Measurements from ENCODE around the gene SEMA3F.

GRCh38 chr3:50162034-50162883, 7.1 kb downstream of the SEMA3F start:
- TF ChIP-seq HNF4G (IDR thresholded peaks at IDR 0.05) (no peak), CTCF (IDR thresholded peaks at IDR 0.05; ENCODE audit: low read depth, low read length, missing input control) (no peak), REST (IDR thresholded peaks at IDR 0.05) (no peak), TAF1 (conservative IDR thresholded peaks at IDR 0.05) (no peak), EGR1 (IDR thresholded peaks at IDR 0.05; ENCODE audit: low read depth in 2 of 2) (no peak), RAD21 (IDR thresholded peaks at IDR 0.05) (no peak), ZBTB33 (IDR thresholded peaks at IDR 0.05) (no peak), MAX (IDR thresholded peaks at IDR 0.05) (no peak), HNF4A (conservative IDR thresholded peaks at IDR 0.05) (no peak), ATF3 (IDR thresholded peaks at IDR 0.05) (no peak), YY1 (IDR thresholded peaks at IDR 0.05) (no peak), JUND (IDR thresholded peaks at IDR 0.05) (no peak), GABPA (IDR thresholded peaks at IDR 0.05 in 1 of 2, conservative IDR thresholded peaks at IDR 0.05 in 1 of 2) (no peak), SP1 (IDR thresholded peaks at IDR 0.05) (no peak)

Measured in liver (tissue), 3 donors.